NT2/D1 (cell line): ENCODE results near the gene NACA2.

Experiments
- SUZ12 ChIP-seq: IDR thresholded peaks from 2 replicates; pipeline ENCODE4 v1.6.1; 2011; ENCODE audit not compliant: insufficient read length, insufficient read depth; ENCODE audit errors: extremely low read depth
- ZNF274 ChIP-seq: IDR thresholded peaks from 2 replicates; pipeline ENCODE4 v1.6.1; 2011; ENCODE audit warnings: mild to moderate bottlenecking, low read depth, low read length

DNA sequence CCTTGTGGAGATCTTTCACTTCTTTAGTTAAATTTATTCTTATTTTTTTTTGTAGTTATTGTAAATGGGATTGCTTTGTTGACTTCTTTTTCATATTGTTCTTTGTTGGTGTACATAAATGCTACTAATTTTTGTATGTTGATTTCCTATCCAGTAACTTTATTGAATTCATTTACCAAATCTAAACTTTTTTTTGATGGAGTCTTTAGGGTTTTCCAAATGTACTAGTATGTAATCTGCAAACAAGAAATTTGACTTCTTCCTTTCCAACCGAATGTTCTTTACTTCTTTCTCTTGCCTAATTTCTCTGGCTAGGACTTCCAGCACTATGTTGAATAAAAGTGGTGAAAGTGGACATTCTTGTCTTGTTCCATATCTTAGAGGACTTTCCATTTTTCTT is 41.8 kb upstream of the NACA2 start:
- TF ChIP-seq SUZ12 (no peak), ZNF274 (no peak)
